ENCODE measurements around the gene GLOD4. TPM values are rescaled to one million over a fixed set of nuclear protein-coding genes. Genes with fewer than 3 reads are reported as not detected.

GLOD4 gene
- total and polyA plus RNA-seq, 2 of the 4 experiments (the other 2 are of a cell fraction): 26.3 to 36.7 TPM

DNA sequence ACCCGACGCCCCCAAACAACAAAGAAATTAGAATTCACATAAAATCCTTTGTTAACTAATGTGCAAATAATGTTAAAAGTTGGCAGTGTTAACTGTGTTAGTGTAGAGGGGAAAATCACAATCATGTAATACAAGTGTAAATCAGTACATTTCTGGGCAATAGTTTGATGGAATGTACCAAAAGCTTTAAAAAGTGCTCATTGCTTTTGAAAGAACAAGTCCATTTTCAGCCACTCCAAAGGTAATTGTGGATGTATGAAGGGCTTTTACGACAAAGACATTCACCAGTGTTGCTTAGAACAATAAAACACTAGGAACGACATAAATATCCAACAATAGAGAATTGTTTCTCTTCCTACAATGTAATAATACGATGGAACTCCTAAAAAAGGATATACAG lies 9.1 kb downstream of the GLOD4 start:
- TF ChIP-seq ELK1 (IDR thresholded peaks at IDR 0.05; ENCODE audit: borderline replicate concordance, low read depth, low read length) (no peak), FOS (IDR thresholded peaks at IDR 0.05; ENCODE audit: low read depth, low read length) (no peak), CHD1 (IDR thresholded peaks at IDR 0.05; ENCODE audit: low read depth, low read length) (no peak)
- TF ChIP-seq, protein P1, sequence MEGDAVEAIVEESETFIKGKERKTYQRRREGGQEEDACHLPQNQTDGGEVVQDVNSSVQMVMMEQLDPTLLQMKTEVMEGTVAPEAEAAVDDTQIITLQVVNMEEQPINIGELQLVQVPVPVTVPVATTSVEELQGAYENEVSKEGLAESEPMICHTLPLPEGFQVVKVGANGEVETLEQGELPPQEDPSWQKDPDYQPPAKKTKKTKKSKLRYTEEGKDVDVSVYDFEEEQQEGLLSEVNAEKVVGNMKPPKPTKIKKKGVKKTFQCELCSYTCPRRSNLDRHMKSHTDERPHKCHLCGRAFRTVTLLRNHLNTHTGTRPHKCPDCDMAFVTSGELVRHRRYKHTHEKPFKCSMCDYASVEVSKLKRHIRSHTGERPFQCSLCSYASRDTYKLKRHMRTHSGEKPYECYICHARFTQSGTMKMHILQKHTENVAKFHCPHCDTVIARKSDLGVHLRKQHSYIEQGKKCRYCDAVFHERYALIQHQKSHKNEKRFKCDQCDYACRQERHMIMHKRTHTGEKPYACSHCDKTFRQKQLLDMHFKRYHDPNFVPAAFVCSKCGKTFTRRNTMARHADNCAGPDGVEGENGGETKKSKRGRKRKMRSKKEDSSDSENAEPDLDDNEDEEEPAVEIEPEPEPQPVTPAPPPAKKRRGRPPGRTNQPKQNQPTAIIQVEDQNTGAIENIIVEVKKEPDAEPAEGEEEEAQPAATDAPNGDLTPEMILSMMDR (conservative IDR thresholded peaks at IDR 0.05; ENCODE audit: low read depth, low read length): no peak
- H3K18ac ChIP-seq (ENCODE audit: low read depth, low read length): no peak overlapping the region
- H4K91ac ChIP-seq (ENCODE audit: insufficient read depth, low read depth, low read length): no peak overlapping the region
- ATAC-seq (ENCODE audit: low read depth) (no peak), DNase-seq (no peak)
- H3K56ac ChIP-seq (ENCODE audit: extremely low read depth, insufficient read depth, low read length): no peak overlapping the region
- ChIA-PET CTCF (interaction anchor here (0.6 kb wide), 1 partner anchor 600 kb away, joined by 4 read pairs; no protein-coding TSS in a partner anchor), POLR2A (ENCODE audit: unreplicated experiment) (no interaction called here)
- BruUV-seq (replicated peaks): no TSS peak
- H3K27me3 ChIP-seq (ENCODE audit: control insufficient read depth, insufficient read depth, low read length): no peaks in the 10 kb centered on the region
- H2AK5ac ChIP-seq (ENCODE audit: low read depth, low read length): no peak overlapping the region
- H2AK9ac ChIP-seq (replicated peaks; ENCODE audit: low read depth, low read length, poor library complexity): no peak overlapping the region
- no peak overlapping the region for H3K4me3 ChIP-seq (ENCODE audit: insufficient read depth, low read depth, low read length)
- H3K27ac ChIP-seq (ENCODE audit: insufficient read depth, low read length): no peak overlapping the region
- H3K9ac ChIP-seq (ENCODE audit: low read depth, low read length): no peak overlapping the region
- no peaks in the 10 kb centered on the region for H3K9me1 ChIP-seq (ENCODE audit: insufficient read depth, low read length)
- no peak overlapping the region for H2BK15ac ChIP-seq (ENCODE audit: low read depth, low read length)
- no peaks in the 10 kb centered on the region for H3K9me3 ChIP-seq (ENCODE audit: control insufficient read depth, insufficient read depth, low read length)
- H2BK120ac ChIP-seq (ENCODE audit: low read depth, low read length): no peak overlapping the region
- H3K23ac ChIP-seq (ENCODE audit: low read depth, low read length): no peak overlapping the region
- no peak overlapping the region for H4K8ac ChIP-seq (ENCODE audit: low read depth in 2 of 2, low read length in 2 of 2)
- dilution Hi-C loops (cut with HindIII; ENCODE audit: low sequenced_read_pairs, unreplicated experiment): no loop called here
- no peak overlapping the region for H4K5ac ChIP-seq (ENCODE audit: low read depth, low read length)
- H3K4me2 ChIP-seq (ENCODE audit: low read depth, low read length): no peak overlapping the region
- no peak overlapping the region for H3K4ac ChIP-seq (ENCODE audit: low read depth, low read length)
- peaks cover 9 to 27% of the 10 kb centered on the region in 2 experiments for H3K79me1 ChIP-seq (ENCODE audit: low read depth in 1 of 2, low read length in 2 of 2)
- H3K4me1 ChIP-seq (ENCODE audit: control insufficient read depth, insufficient read depth, low read length): no peaks in the 10 kb centered on the region
- H4K20me1 ChIP-seq (ENCODE audit: insufficient read depth, low read length): no peaks in the 10 kb centered on the region
- no peak overlapping the region for H2AFZ ChIP-seq (replicated peaks; ENCODE audit: low read length, poor library complexity)
- no peak overlapping the region for H2BK20ac ChIP-seq (ENCODE audit: low read depth, low read length)
- WGBS, 2 experiments (ENCODE audit: extremely low coverage in 2 of 2, insufficient read length in 1 of 2): 100% methylated on average over 2 of the region's 5 CpGs; no CpG with 5 or more reads in 1 of the 2 experiments
- in situ Hi-C loops (cut with MboI; ENCODE audit: low sequenced_read_pairs): no loop called here
- no peak overlapping the region for H3K14ac ChIP-seq (replicated peaks; ENCODE audit: low read depth, low read length)
- intact Hi-C loops (cut with micrococcal nuclease): no loop called here
- H3K36me3 ChIP-seq (ENCODE audit: control insufficient read depth, insufficient read depth, low read length): peaks cover 49% of the 10 kb centered on the region
- H2BK5ac ChIP-seq (ENCODE audit: low read depth, low read length, poor library complexity, severe bottlenecking): no peak overlapping the region

Measured in IMR-90 (cell line).